GM18868 (cell line): ENCODE data around the gene CASP8AP2.
"Not testable (repeated sequence)": the region's sequence is repeated elsewhere in the genome, so short reads cannot be mapped to it uniquely, and the experiment has no call there.

Source experiments
- ATAC-seq: cut with Tn5 transposase; IDR thresholded peaks from one replicate; pipeline ENCODE4 v1.9.1; 2021; ENCODE audit warnings: mild to moderate bottlenecking, moderate library complexity; ENCODE audit not compliant: unreplicated experiment

The CASP8AP2 gene

GRCh38 chr6:89829472-89830169, at the start of gene CASP8AP2:
CASP8AP2 (plus strand) TSS chr6:89829880.
- peak; percentile 97 for ATAC-seq

- no peak for ATAC-seq
Observed at GRCh38 chr6:89781070-89782034, 48.3 kb upstream of the CASP8AP2 start.

GRCh38 chr6:89782222-89782621, 47.5 kb upstream of the CASP8AP2 start:
- ATAC-seq = no peak

- not testable (repeated sequence) for ATAC-seq
Observed at GRCh38 chr6:89783293-89783692, 46.4 kb upstream of the CASP8AP2 start.

- ATAC-seq = no peak
Observed at GRCh38 chr6:89784838-89785237, 44.8 kb upstream of the CASP8AP2 start.

DNA sequence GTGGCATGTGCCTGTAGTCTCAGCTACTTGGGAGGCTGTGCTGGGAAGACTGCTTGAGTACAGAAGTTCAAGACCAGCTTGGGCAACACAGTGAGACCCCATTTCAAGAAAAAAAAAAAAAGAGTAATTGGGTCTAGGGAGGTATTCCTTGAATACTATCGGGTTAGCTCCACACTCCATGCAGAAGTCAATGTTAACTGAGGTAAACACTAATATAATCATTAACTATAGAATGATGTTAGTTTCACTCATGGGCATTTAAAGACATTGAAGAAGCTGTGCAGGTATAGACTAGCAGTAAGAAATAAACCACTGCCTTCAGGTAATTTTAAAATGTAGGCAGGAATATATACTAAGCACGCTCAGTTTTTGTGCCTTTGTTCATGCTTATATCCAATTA, 42.7 kb upstream of the CASP8AP2 start:
- no peak for ATAC-seq

DNA sequence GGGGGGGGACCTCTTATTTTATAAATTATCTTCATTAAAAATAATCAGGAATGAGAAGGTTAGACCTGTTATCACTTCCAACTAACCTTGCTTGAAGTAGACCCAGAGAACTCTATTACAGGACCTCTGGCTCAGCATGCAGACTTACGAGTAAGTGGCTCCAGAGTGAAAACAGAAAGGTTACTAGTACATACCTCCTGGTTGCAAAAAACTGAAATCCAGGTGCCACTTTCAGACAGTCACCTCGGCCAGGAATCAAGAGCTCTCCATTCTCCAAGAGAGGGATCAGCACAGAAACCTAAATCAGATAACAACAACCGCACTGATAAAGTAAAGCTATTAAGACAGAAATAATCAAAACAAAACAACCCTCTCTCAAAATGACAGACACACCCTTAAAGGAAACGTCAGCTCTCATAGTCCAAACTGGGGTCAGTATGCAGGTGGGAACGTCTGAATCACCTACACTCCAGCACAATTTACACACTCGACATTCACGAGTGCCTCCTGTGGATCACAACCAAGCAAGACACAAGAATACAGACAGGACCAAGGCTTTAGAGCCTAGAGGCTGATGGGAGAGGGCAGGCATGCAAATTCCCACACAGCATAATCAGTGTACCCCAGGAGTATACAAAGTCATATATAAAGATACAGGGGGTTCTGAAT, 41.9 kb upstream of the CASP8AP2 start:
- ATAC-seq = no peak

GRCh38 chr6:89789980-89790379, 39.7 kb upstream of the CASP8AP2 start:
- ATAC-seq = no peak

- no peak for ATAC-seq
Observed at GRCh38 chr6:89790403-89790802, 39.3 kb upstream of the CASP8AP2 start.

DNA sequence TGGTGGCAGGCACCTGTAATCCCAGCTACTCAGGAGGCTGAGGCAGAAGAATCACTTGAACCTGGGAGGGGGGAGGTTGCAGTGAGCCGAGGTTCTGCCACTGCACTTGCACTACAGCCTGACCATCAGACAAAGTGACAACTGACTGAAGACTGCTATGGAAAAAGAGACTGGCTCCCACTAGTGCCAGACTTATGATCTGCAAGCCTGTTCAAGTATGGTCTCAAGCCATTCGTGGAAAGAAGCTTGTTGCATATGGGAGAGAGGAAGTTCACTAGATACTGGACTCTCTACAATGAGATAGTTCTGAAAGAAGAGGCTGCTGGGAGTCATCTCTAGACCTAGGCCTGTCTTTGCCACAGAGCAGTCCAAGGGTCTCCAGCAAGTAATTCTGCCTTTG, 36.8 kb upstream of the CASP8AP2 start:
- peak; percentile 88 for ATAC-seq

DNA sequence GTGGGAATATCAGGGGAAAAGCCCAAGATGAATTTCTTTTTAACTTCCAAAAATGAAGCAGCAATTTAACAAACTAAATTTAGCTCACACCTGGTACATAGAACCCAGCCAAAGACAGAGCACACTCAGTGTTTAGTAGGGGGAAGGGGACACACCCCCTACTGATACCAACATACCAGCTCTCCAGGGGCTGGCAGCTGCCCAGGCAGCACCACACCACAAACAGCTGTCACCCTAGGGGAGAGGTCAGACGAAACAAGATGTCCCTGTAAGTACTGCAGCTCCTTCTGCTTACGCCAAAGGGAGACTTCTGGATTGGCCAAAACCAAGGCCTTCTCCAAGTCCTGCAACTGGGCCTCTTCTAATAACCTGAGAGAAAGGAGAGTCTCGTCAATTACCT, 36.1 kb upstream of the CASP8AP2 start:
- ATAC-seq = no peak

- no peak for ATAC-seq
Observed at GRCh38 chr6:89794324-89794723, 35.4 kb upstream of the CASP8AP2 start.

GRCh38 chr6:89797317-89797716, 32.4 kb upstream of the CASP8AP2 start:
- no peak for ATAC-seq

- ATAC-seq = no peak
Observed at GRCh38 chr6:89799096-89799495, 30.6 kb upstream of the CASP8AP2 start.

- ATAC-seq = no peak
Observed at GRCh38 chr6:89799756-89800155, 29.9 kb upstream of the CASP8AP2 start.

- ATAC-seq = no peak
Observed at GRCh38 chr6:89803271-89803670, 26.4 kb upstream of the CASP8AP2 start.

DNA sequence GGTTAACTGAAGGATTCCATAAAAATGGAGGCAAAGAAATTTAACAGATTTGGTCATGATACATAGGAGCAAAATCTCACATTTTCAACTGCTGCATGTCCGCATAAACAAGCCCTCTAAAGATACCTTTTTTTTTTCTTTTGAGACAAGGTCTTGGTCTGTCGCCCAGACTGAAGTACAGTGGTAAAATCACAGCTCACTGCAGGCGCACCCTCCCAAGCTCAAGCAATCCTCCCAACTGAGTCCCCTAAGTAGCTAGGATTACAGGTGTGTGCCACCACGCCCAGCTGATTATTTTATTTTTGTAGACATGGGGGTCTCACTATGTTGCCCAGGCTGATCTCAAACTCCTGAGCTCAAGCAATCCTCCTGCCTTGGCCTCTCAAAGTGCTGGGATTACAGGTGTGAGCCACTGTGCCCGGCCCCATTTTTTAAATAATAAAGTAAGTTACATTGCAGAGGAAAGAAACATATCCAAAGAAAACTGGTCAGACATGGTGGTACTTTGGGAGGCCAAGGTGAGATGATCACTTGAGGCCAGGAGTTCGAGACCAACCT, 23.8 kb upstream of the CASP8AP2 start:
- ATAC-seq = no peak

GRCh38 chr6:89807581-89807980, 22.1 kb upstream of the CASP8AP2 start:
- ATAC-seq = no peak

DNA sequence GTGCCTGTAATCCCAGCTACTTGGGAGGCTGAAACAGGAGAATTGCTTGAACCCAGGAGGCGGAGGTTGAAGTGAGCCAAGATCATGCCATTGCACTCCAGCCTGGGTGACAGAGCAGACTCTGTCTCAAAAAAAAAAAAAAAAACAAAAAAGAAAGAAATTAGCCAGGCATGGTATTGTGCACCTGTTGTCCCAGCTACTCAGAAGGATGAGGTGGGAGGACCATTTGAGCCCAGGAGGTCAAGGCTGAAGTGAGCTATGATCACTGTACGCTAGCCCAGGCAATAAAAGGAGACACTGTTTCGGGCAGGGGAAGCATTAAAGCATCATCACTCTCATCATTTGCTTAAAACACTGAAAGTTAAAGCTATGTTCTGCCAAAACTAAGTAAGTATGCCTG, 16.3 kb upstream of the CASP8AP2 start:
- not testable (repeated sequence) for ATAC-seq

GRCh38 chr6:89817481-89817880, 12.2 kb upstream of the CASP8AP2 start:
- no peak for ATAC-seq

DNA sequence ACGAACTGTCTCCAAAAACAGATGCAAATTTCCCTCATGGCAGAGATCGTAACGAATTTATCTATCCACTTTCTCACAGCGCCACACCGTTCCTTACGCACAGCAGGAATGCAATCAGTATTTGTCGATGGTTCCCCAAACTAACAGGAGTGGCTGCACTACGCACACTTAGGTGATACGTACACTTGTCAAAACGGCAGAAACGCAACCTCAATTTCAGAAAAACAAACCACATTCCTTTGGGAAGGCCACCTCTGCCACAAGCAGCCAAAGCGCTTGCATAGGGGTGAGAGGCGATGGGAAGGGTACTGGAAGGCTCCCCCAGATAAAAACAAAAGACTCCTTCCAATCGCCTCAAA, 10.7 kb upstream of the CASP8AP2 start:
- ATAC-seq = peak; percentile 11
